Memory B cell (primary cell): ENCODE results near the gene EIF3L.

Experiments used
- ATAC-seq: fragments of 150-1000 bp; cut with Tn5 transposase; 2 replicates; pipeline ENCODE4 v1.10.0; 2021; ENCODE audit warnings: low read depth, mild to moderate bottlenecking, moderate library complexity
- DNase-seq, 2 donors: peaks; one replicate each; pipeline ENCODE4 v3.0.0; 2022; ENCODE audit warnings: low spot score in 2 of 2
- H3K27ac Mint-ChIP-seq: one replicate; pipeline ENCODE4 v1.8.0; 2022; ENCODE audit warnings: mild to moderate bottlenecking, moderate library complexity, mixed read lengths
- H3K27me3 Mint-ChIP-seq: one replicate; pipeline ENCODE4 v1.8.0; 2022; ENCODE audit warnings: mixed read lengths
- H3K36me3 Mint-ChIP-seq: one replicate; pipeline ENCODE4 v1.8.0; 2022; ENCODE audit warnings: mild to moderate bottlenecking, mixed read lengths
- H3K4me1 Mint-ChIP-seq: one replicate; pipeline ENCODE4 v1.8.0; 2022; ENCODE audit warnings: mixed read lengths
- H3K4me3 Mint-ChIP-seq: one replicate; pipeline ENCODE4 v1.8.0; 2022; ENCODE audit warnings: mild to moderate bottlenecking, moderate library complexity, mixed read lengths
- H3K9me3 Mint-ChIP-seq: one replicate; pipeline ENCODE4 v1.8.0; 2022; ENCODE audit warnings: mixed read lengths

The EIF3L gene

DNA sequence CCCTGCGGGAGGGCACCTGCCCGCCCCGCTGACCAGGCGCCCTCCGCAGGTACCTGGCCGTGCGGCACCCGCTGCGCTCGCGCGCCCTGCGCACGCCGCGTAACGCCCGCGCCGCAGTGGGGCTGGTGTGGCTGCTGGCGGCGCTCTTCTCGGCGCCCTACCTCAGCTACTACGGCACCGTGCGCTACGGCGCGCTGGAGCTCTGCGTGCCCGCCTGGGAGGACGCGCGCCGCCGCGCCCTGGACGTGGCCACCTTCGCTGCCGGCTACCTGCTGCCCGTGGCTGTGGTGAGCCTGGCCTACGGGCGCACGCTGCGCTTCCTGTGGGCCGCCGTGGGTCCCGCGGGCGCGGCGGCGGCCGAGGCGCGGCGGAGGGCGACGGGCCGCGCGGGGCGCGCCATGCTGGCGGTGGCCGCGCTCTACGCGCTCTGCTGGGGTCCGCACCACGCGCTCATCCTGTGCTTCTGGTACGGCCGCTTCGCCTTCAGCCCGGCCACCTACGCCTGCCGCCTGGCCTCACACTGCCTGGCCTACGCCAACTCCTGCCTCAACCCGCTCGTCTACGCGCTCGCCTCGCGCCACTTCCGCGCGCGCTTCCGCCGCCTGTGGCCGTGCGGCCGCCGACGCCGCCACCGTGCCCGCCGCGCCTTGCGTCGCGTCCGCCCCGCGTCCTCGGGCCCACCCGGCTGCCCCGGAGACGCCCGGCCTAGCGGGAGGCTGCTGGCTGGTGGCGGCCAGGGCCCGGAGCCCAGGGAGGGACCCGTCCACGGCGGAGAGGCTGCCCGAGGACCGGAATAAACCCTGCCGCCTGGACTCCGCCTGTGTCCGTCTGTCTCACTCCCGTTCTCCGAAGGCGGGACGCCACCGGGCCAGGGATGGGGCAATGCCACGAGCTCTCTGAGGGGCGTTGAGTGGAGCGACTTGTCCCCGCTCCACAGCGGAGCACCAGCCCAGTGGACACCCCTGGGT is 24.3 kb upstream of the EIF3L start:
- Mint-ChIP-seq H3K9me3 (no peaks in the 10 kb centered on the region), H3K27ac (no peak overlapping the region), H3K36me3 (peaks cover 6% of the 10 kb centered on the region), H3K4me3 (peak overlapping the region; percentile 65), H3K27me3 (peaks cover 16% of the 10 kb centered on the region), H3K4me1 (peaks cover 2% of the 10 kb centered on the region)
- ATAC-seq (peak; percentile 53), DNase-seq (no peak)

DNA sequence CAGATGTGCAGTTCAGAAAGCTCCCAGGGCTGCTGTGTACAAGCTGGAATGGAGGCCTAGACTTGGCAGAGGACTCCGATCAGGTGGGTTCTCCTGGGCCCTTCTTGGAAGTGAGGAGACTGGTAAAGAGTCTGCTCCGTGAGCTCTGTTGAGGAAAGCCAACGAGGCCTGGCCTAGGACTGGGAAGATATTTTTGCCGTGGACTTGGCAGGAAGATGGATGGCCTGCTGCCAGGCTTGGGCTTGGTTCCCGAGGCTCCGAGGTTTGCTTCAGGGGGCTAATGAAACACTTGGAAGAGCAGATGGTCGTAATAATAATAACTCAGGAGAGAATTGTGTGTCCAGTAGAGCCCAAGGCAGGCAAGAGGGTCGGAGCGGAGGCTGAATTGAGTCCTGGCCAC is 22.2 kb upstream of the EIF3L start:
- no peak for DNase-seq
- Mint-ChIP-seq H3K4me3 (no peak overlapping the region), H3K27ac (no peak overlapping the region), H3K9me3 (no peaks in the 10 kb centered on the region), H3K4me1 (peaks cover 2% of the 10 kb centered on the region), H3K27me3 (peaks cover 11% of the 10 kb centered on the region), H3K36me3 (peaks cover 16% of the 10 kb centered on the region)
- ATAC-seq, result no peak

GRCh38 chr22:37830093-37830842 is 19.0 kb upstream of the EIF3L start:
- Mint-ChIP-seq H3K27me3 (peaks cover 2% of the 10 kb centered on the region), H3K36me3 (peaks cover 24% of the 10 kb centered on the region), H3K4me3 (no peak overlapping the region), H3K27ac (no peak overlapping the region), H3K9me3 (no peaks in the 10 kb centered on the region), H3K4me1 (no peaks in the 10 kb centered on the region)
- ATAC-seq (no peak), DNase-seq (no peak)

DNA sequence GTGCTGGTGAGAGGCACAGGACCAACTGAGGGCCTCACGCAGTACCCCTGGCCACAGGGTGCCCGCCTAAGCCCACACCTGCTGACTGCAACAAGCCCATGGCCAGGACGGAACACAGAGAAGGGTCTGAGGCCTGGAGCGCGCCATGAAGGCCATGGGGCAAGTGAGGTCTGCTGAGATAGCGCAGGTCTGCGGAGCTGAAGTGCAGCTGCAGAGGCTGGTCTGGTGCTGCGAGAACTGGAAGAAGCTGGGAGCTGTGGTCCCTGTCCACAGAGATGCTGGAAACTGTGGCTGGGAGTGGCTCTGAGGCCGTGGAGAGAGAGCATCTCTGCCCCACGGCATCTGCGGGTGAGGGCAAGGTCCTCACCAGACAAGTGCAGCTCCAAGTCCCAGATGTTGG is 17.7 kb upstream of the EIF3L start:
- DNase-seq (no peak), ATAC-seq (no peak)
- no peak overlapping the region for H3K4me3 Mint-ChIP-seq
- H3K36me3 Mint-ChIP-seq, result peaks cover 24% of the 10 kb centered on the region
- H3K27me3 Mint-ChIP-seq, result no peaks in the 10 kb centered on the region
- no peaks in the 10 kb centered on the region for H3K9me3 Mint-ChIP-seq
- no peak overlapping the region for H3K27ac Mint-ChIP-seq
- H3K4me1 Mint-ChIP-seq, result no peaks in the 10 kb centered on the region

GRCh38 chr22:37832022-37832857 is 17.0 kb upstream of the EIF3L start:
- no peaks in the 10 kb centered on the region for H3K9me3 Mint-ChIP-seq
- H3K27me3 Mint-ChIP-seq, result no peaks in the 10 kb centered on the region
- ATAC-seq (no peak), DNase-seq (no peak)
- no peaks in the 10 kb centered on the region for H3K4me1 Mint-ChIP-seq
- peaks cover 29% of the 10 kb centered on the region for H3K36me3 Mint-ChIP-seq
- H3K27ac Mint-ChIP-seq, result no peak overlapping the region
- H3K4me3 Mint-ChIP-seq, result no peak overlapping the region

- Mint-ChIP-seq H3K4me3 (no peak overlapping the region), H3K36me3 (peaks cover 5% of the 10 kb centered on the region), H3K4me1 (peaks cover 8% of the 10 kb centered on the region), H3K27ac (no peak overlapping the region), H3K27me3 (no peaks in the 10 kb centered on the region), H3K9me3 (no peaks in the 10 kb centered on the region)
- DNase-seq (no peak), ATAC-seq (no peak)
Observed at GRCh38 chr22:37842015-37842793, 7.0 kb upstream of the EIF3L start.

- ATAC-seq (peak; percentile 30), DNase-seq (no peak)
- peaks cover 11% of the 10 kb centered on the region for H3K4me1 Mint-ChIP-seq
- H3K27ac Mint-ChIP-seq, result peak overlapping the region; percentile 65
- no peaks in the 10 kb centered on the region for H3K27me3 Mint-ChIP-seq
- H3K36me3 Mint-ChIP-seq, result peaks cover 2% of the 10 kb centered on the region
- H3K9me3 Mint-ChIP-seq, result no peaks in the 10 kb centered on the region
- H3K4me3 Mint-ChIP-seq, result peak overlapping the region; percentile 85
Observed at GRCh38 chr22:37843741-37844089, 5.5 kb upstream of the EIF3L start.

- H3K27me3 Mint-ChIP-seq, result no peaks in the 10 kb centered on the region
- H3K4me1 Mint-ChIP-seq, result peaks cover 15% of the 10 kb centered on the region
- ATAC-seq (no peak), DNase-seq (no peak)
- no peaks in the 10 kb centered on the region for H3K9me3 Mint-ChIP-seq
- H3K4me3 Mint-ChIP-seq, result peak overlapping the region; percentile 81
- no peak overlapping the region for H3K27ac Mint-ChIP-seq
- H3K36me3 Mint-ChIP-seq, result peaks cover 2% of the 10 kb centered on the region
Observed at GRCh38 chr22:37844904-37845329, 4.3 kb upstream of the EIF3L start.

- Mint-ChIP-seq H3K9me3 (no peaks in the 10 kb centered on the region), H3K4me1 (peaks cover 20% of the 10 kb centered on the region), H3K36me3 (peaks cover 5% of the 10 kb centered on the region), H3K27me3 (no peaks in the 10 kb centered on the region), H3K27ac (no peak overlapping the region), H3K4me3 (no peak overlapping the region)
- ATAC-seq (no peak), DNase-seq (no peak)
Observed at GRCh38 chr22:37846433-37846832, 2.8 kb upstream of the EIF3L start.

- DNase-seq, result peak in 1 of 2 donors; percentile 18
- peaks cover 22% of the 10 kb centered on the region for H3K4me1 Mint-ChIP-seq
- no peaks in the 10 kb centered on the region for H3K9me3 Mint-ChIP-seq
- ATAC-seq, result no peak
- peaks cover 12% of the 10 kb centered on the region for H3K36me3 Mint-ChIP-seq
- H3K27ac Mint-ChIP-seq, result peak overlapping the region; percentile 96
- no peaks in the 10 kb centered on the region for H3K27me3 Mint-ChIP-seq
- H3K4me3 Mint-ChIP-seq, result peak overlapping the region; percentile 89
Observed at GRCh38 chr22:37848587-37849088, 581 bp upstream of the EIF3L start.

DNA sequence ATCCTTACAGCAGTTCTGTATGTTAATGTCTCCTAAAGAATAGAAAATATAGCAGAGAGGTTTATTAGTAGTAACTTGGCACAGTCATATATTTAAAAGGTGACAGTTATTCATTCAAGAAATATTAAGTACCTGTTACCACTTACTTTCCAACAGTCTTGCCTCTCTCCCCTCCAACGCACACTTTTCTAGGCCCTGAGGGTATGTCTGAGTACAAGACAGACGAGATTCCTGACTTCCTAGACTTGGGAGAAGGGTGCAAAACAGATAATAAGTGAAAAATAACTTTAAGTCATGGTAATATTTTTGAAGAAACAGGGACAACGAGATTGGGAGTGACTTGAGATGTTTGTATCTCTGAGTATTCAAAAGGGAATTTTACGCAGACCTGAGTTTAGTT is 1.6 kb downstream of the EIF3L start:
- Mint-ChIP-seq H3K4me1 (peaks cover 32% of the 10 kb centered on the region), H3K27ac (no peak overlapping the region), H3K9me3 (no peaks in the 10 kb centered on the region), H3K4me3 (peak overlapping the region; percentile 11), H3K27me3 (no peaks in the 10 kb centered on the region), H3K36me3 (peaks cover 24% of the 10 kb centered on the region)
- no peak for ATAC-seq
- no peak for DNase-seq

- DNase-seq (no peak), ATAC-seq (no peak)
- Mint-ChIP-seq H3K9me3 (no peaks in the 10 kb centered on the region), H3K27ac (no peak overlapping the region), H3K27me3 (no peaks in the 10 kb centered on the region), H3K4me1 (peaks cover 32% of the 10 kb centered on the region), H3K4me3 (no peak overlapping the region), H3K36me3 (peaks cover 26% of the 10 kb centered on the region)
Observed at GRCh38 chr22:37852418-37852817, 3.2 kb downstream of the EIF3L start.

DNA sequence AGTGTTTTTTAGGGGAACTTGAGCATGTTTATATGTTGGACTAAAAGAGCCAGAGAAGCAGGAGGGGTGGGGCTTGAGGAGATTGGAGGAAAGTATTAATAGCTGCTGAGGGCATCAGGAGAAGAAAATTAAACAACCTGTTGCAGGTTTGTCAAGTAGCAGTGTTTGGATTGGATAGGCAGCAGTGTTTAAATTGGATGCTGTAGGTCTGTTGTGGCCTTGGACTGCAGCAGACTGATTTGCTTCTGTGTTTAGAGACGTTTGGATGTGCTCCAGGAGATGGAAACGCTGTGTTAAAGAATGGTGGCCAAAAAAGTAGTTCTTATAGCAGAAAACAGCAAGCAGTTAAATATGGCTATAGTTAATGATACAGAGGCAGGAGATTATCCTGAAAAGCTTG is 5.7 kb downstream of the EIF3L start:
- Mint-ChIP-seq H3K27ac (no peak overlapping the region), H3K27me3 (no peaks in the 10 kb centered on the region), H3K4me3 (no peak overlapping the region), H3K4me1 (peaks cover 25% of the 10 kb centered on the region), H3K36me3 (peaks cover 30% of the 10 kb centered on the region), H3K9me3 (no peaks in the 10 kb centered on the region)
- ATAC-seq (no peak), DNase-seq (no peak)
